SH-SY5Y (cell line): Measurements from ENCODE around the gene RPRD1B.

Experiments used
- GATA2 ChIP-seq: IDR thresholded peaks from 2 replicates; pipeline ENCODE4 v1.6.1; 2011; ENCODE audit warnings: mild to moderate bottlenecking, low read depth, low read length
- GATA3 ChIP-seq: IDR thresholded peaks from 2 replicates; pipeline ENCODE4 v1.6.1; 2011; ENCODE audit warnings: low read depth, mild to moderate bottlenecking, low read length, moderate library complexity

Gene RPRD1B, protein sequence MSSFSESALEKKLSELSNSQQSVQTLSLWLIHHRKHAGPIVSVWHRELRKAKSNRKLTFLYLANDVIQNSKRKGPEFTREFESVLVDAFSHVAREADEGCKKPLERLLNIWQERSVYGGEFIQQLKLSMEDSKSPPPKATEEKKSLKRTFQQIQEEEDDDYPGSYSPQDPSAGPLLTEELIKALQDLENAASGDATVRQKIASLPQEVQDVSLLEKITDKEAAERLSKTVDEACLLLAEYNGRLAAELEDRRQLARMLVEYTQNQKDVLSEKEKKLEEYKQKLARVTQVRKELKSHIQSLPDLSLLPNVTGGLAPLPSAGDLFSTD

DNA sequence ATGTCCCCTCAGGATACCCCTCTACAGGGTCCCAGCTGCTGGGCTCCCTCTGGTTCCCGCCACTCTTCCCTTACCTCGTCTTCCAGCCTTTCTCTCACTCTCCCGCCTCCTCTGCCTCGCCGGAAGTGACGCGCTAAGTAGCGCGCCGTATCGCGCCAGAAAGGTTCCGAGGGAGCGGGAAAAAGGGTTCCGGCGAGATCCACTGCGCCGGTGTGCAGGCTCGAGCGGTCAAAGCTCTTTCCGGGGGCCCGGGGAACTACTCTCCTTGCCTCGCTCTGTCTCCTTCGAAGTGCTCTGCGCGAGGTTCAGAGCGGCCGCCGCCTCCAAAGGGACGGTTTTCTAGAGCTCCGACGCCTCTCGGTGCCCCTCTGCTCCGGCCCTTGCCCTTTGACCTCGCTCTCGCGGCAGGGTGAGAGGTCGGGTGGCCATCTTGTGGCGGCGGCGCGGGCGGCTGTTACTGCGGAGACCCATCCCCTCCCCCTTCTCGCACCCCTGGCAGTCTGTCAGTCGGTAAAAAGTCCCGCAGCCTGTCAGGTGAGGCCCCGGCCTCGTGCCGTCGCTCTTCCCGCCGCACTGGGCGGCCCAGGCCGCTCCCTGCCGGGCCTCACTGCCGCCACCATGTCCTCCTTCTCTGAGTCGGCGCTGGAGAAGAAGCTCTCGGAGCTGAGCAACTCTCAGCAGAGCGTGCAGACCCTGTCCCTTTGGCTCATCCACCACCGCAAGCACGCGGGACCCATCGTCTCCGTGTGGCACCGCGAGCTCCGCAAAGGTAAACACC is at the start of gene RPRD1B, which contains the start of gene TTI1:
TSS of gene RPRD1B (plus strand) at position 417 of the 778 bp plus-strand sequence. CDS start at position 619, 202 bp downstream.
TSS of gene TTI1 (minus strand) at position 127 of the 778 bp plus-strand sequence. CDS start 19,640 bp downstream, outside the sequence.
- no peak for TF ChIP-seq GATA3
- 0 out of 2 replicates have a peak, but pooled peaks have one; percentile 11 for TF ChIP-seq GATA2

DNA sequence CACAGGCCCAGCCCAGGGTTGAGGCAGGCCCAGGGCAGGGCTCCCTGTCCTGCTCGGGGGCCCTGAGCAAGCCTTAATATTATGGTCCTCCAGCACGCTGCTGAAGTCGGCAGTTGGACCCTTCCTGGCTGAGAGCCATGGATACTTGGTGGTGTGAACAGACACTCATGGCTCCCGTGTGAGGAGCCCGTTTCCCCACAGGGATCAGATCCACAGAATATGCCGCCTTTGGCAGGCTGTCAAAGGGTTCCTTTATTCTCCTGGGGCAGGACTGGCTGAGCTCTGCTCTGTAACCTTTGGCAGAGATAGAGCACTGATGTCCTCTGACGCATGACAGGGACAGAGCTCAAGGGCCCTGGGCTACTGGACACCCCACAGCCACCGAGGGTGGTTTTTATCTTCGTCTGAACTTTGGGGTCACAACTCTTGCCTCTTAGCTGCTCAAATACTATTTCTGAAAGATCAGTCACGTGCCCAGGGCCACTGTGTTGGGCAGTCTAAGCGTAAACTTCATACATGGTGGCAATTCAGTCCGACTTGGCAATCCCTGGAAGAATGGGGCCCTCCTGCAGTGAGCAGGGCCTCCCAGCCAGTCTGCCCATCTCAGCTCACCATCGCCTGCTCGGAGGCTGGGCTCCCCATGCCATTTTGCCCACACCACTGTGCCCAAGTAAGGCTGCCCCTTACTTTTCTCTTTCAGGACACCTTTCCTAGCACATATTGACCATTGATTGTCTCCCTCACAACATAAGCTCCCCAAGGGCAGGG is 49.3 kb upstream of the RPRD1B start:
- TF ChIP-seq GATA3 (no peak), GATA2 (no peak)

DNA sequence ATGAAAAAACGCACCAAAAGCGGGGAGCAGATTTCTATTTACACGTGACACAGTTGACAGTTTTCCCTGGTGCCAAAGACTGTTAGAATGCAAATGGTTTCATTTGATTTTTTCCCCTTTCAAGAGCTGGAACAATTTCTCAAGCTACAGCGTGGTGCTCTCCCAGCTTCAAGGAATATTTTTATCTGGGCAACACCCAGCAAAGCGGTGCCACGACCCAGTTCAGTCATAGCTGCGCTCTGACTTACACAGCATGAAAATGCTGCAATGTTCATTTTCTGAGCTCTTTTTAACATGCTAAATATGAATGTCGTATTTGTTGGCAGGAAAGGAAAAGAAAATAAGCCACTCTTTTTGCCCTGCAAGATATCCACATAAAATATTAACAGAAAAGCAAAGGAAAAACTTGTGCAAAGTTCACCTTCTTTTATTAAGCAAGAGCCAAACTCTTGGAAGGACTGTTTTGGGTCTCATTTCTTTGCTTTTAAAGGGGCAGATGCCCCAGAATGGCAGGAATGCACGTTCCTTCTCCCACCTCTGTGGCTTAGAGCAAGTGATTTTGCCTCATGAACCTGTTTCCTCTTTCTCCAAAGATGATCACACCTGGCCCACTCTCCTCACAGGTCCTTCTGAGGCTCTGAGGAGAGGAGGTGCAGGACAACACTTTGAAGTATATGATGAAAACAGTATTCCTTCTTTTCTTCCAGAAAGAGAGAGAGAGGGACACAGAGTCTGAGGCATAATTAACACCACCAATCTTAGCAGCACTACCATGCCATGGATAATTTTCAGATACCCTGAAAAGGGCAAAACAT is 47.3 kb upstream of the RPRD1B start:
- TF ChIP-seq GATA2: no peak
- TF ChIP-seq GATA3: no peak

DNA sequence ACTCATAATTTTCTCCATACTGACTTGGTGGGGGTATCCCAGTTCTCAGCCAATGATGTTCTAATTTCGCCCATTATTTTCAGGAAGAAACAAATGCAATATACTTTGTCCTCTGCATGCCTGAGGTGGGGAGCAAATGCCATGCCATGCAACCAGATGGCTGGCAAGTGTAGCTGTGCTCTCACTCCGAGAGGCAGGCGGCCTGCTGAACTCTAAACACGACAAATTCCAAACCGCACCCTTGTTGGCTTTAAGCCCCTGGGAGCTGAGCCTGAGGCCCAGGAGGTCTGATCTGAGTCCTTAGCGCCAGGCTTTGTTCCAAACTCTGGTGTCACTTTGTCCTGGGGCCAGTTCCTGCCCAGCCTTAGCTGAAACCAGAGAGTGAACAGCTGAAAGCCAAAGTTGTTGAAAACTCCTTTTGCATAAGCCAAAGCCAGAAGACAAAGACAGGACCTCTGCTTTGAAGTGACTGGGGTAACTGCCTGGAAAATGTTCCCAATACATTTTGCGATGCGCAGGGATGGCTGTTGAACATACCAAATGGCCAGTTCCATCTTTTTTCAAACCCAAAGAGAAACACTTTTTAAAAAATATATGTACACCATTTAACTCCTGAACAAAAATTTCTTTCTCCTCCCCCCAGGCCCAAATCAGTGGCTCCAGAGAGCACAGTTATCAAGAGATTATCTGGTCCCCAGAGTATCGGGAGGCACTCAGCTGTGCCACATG is 46.5 kb upstream of the RPRD1B start:
- TF ChIP-seq GATA3 (peak; percentile 97; the same call in 1 of the 2 replicates), GATA2 (no peak; the same call in 1 of the 2 replicates)

DNA sequence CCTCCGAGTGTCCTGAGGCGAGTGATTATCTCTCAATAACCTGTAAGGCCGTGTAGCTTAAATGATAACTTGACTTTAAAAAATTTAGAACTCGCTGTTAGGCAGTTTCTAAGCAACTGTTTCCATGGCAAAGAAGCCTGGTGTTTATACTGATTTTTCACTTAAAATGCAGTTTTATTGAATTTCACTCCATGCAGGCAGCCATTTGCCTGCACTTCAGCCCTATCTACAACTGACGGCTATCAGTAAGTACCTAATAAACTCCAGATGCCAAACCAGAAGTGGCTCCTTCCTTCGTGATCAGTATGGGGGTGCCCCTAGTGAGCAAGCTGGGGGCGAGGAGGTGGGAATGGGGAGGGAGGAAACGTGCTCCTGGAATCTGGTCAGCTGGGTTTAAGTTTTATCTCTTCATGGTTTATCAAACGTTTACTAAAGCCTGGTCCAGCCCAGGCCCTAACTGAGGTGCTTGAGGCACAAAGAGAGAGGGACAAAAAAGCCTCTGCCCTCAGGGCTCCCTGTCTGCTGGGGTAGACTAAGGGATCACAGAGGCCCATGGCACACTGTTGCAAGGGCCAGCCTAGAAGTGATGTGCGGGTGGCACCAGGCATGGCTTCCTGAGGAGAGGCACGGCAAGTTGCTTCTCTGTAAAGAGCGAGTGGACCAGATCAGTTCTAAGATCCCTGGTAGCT is 45.8 kb upstream of the RPRD1B start:
- TF ChIP-seq GATA3 (peak; percentile 89), GATA2 (peak; percentile 97)

DNA sequence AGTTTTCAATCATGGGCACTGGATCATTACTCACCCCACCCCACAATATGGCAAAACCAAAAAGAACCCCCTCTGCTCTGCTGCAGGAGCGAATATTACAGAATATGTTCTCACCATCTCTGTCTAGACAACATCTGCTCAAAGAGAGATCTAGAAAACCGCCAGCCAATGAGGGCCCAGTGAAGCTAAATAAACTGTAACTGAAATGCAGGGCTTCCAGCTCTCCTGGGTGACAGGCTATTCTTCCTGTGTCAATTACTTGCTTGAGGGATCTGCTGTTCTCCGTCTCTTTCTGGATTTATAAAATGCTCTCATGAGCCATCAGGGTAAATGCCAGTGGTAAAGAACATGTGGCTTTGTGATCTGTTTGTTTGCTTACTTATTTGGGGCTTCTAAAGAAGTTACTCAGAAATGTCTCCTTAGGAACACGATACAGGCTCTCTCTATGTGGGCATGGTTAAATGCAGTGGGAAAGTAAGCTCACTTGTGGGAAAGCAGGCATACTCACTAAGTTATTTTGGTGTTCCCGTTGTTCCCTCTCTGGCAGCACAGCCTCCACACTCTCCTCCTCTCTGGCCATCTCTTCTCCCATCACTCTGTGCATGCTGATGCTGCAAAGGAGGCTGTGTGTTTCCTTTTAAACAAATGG is 45.1 kb upstream of the RPRD1B start:
- TF ChIP-seq GATA2: no peak
- TF ChIP-seq GATA3: no peak

DNA sequence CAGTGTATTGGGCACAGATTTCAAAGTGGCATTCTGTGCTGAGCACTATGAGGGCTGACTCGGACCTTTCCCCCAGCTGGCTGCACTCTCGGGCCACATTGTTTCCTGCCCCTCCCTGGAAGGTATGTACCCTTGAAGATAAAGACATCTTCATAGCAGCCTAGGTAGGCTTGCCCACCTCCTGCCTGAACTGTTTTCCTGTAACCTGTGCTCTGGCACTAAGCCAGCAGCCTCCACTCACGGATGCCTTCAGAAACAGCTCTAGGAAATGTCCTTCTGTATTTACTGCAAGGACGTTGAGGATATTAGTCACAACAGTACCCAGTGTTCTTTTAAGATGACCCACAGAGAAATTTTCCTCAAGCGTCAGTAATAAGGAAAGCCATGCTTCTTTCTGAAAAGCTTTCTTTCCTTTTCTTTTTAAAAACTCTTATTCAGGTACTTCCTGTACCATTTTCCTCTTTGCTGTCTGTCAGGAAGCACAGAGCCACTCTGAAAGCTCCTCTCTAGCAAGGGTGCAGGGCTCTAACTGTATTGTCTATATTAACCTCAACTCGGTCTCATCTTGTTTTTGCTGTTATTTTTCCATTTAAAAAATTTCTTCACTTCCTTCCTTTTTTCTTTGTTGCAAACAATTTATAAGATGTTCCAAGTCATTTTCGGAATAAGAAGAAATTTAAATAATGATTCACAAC is 43.8 kb upstream of the RPRD1B start:
- no peak for TF ChIP-seq GATA3
- no peak for TF ChIP-seq GATA2

DNA sequence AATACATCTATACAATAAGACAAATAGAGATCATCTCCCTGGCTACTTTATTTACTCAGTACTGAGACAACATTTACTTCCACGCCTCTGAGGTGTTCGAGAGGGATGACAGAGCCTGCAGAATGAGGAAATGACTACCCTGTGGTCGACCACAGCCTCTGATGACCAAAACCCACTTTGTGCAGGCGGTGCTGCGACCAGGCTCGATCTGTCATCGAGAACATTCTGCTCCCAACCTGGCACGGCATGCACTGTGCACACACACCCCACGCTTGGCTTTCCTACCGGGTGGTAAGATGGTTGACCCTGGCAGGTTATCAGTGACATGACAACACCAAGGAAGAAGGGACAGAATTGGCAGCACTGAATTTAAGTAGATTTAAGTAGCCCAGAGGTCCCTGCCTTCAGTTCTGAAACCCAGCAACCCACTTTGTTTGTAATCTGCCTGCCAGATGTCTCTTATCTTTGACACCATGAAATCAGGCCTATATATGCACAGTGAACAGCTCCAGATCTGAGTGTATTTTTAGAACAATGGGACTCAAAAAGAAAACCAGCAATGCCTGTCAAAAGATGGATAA is 42.9 kb upstream of the RPRD1B start:
- TF ChIP-seq GATA2: peak; percentile 92
- peak; percentile 76 for TF ChIP-seq GATA3

DNA sequence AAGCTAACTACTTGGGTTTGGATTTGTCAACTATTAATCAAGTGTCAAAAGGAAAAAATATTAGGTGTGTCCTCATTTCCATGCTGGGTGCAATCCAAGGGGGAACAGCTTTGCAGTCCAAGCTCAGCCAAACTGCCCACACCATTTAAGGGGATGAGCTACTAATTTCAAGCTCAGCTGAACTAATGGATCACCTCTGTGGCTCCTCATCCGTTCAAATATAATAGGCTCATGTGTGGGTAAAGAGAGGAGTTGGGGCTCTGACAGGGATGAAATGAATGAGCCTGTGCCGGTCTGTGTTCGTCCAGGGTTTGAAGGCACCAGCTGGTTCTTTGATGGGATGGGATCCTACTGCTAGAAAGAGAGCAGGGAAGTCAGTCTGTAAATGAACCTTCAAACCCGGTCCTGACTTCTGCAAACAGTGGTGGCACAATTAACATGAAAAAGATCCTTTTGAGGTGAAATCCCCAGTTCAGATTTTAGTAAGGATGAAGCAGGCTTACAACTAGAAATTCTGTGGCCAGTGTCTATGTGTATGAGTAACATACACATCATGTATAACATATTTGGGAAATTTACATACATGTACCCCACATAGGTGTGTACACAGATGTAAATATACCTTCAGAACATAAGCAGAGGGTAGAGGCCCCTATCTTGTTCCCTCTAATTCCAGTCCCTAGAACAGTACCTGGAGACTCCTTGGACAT is 42.2 kb upstream of the RPRD1B start:
- TF ChIP-seq GATA2 (no peak), GATA3 (no peak)

DNA sequence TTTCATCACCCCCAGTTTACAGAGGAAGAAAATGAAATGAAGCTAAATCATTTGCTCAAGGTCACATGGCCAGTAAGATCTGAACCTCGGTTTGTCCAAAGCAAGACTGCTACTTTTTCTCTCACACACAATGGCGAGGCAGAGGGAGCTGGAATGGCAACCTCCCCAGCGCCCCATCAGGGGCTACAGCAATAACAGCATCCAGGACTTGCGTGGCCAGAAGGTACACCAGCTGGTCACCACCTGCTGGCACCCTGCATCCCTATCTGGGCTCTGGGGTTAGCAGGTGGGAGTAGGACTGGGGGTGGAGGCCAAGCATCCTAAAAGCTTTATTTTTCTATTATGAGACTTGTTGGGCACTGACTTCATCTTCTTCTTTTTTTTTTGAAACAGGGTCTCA is 41.6 kb upstream of the RPRD1B start:
- TF ChIP-seq GATA3: no peak
- no peak for TF ChIP-seq GATA2
